ENCODE results near the gene CD164.

CD164 gene

GRCh38 chr6:109381747-109382575 is at the start of gene CD164:
Gene CD164, minus strand, starts transcription at chr6:109382467. Its CDS starts 89 bp downstream, at chr6:109382378.
- peak; percentile 87 to 94 for DNase-seq

GRCh38 chr6:109429496-109429895 is 47.2 kb upstream of the CD164 start:
- DNase-seq, result no peak

- DNase-seq, result peak in 1 of 2 experiments; percentile 33
These were observed 46.7 kb upstream of the CD164 start for GRCh38 chr6:109428889-109429477.

- DNase-seq, result no peak
These were observed 42.7 kb upstream of the CD164 start for GRCh38 chr6:109424946-109425345.

- DNase-seq, result no peak
These were observed 38.9 kb upstream of the CD164 start for GRCh38 chr6:109421184-109421583.

- DNase-seq, result no peak
These were observed 38.5 kb upstream of the CD164 start for GRCh38 chr6:109420751-109421150.

- no peak for DNase-seq
These were observed 35.4 kb upstream of the CD164 start for GRCh38 chr6:109417646-109418045.

GRCh38 chr6:109411034-109411433 is 28.8 kb upstream of the CD164 start:
- DNase-seq, result no peak

GRCh38 chr6:109406196-109406595 is 23.9 kb upstream of the CD164 start:
- DNase-seq, result no peak

- DNase-seq, result no peak
These were observed 14.8 kb upstream of the CD164 start for GRCh38 chr6:109397020-109397419.

- no peak for DNase-seq
These were observed 13.9 kb upstream of the CD164 start for GRCh38 chr6:109396046-109396718.

GRCh38 chr6:109393886-109394281 is 11.6 kb upstream of the CD164 start:
- no peak for DNase-seq

- DNase-seq, result no peak
These were observed 11.1 kb upstream of the CD164 start for GRCh38 chr6:109393157-109393885.

GRCh38 chr6:109389650-109390274 is 7.5 kb upstream of the CD164 start:
- DNase-seq, result no peak

- no peak for DNase-seq
These were observed 6.0 kb upstream of the CD164 start for GRCh38 chr6:109388265-109388664.

GRCh38 chr6:109383438-109383940 is 1.2 kb upstream of the CD164 start:
- DNase-seq, result no peak

- peak; percentile 84 to 91 for DNase-seq
These were observed 540 bp upstream of the CD164 start for GRCh38 chr6:109382576-109383437.

- DNase-seq, result no peak
These were observed 1.1 kb downstream of the CD164 start for GRCh38 chr6:109381061-109381746.

- DNase-seq, result no peak
These were observed 2.6 kb downstream of the CD164 start for GRCh38 chr6:109379711-109380110.

- DNase-seq, result no peak
These were observed 4.5 kb downstream of the CD164 start for GRCh38 chr6:109377717-109378116.
